ENCODE data around the gene PLA2G4C. TPM values are rescaled to one million over a fixed set of nuclear protein-coding genes. Genes with fewer than 3 reads are reported as not detected.

The PLA2G4C gene
- total and polyA plus RNA-seq, 2 of the 8 experiments (the other 6 are each of a cell fraction or from before 2014, with no cell fraction given), result 14.9 to 20.5 TPM

DNA sequence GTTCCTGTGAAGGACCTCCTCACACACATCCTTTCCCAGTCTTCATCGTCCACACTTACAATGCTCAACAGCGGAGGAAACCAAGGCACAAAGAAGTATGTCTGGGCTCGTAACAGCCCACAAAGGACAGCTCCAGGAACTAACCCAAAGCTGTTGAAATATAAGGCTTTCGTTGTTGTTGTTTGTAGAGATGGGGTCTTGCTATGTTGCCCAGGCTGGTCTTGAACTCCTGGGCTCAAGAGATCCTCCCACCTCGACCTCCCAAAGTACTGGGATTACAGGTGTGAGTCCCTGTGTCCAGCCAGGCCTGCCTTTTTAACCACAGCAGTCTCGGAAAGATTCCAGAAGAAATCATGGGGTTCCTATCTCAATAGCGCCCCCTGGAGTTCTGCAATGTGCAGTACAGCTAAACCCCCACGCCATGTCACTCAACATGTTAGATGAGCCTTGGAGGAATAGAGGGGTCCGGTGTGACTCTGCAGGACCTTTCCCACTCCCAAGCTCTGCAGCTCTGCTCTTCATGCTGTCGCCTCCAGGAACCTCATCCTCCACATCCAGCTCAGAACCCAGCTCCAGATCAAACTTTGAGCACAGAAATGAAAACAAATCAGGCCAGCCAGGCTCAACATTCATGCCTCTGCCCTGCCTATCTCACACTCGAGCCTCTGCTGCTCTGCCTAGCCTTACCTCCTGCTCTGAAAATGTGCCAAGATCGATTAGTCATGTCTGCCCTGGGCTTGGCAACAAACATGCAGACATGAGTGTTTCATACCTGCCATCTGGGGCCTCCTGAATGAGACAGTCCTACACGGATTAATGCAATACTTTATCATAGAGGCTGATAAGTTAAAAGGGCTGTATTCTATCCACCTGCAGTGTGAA, 7.5 kb downstream of the PLA2G4C start:
- POLR2A ChIA-PET (ENCODE audit: partially characterized antibody), result no interaction called here
- TF ChIP-seq, protein P1, sequence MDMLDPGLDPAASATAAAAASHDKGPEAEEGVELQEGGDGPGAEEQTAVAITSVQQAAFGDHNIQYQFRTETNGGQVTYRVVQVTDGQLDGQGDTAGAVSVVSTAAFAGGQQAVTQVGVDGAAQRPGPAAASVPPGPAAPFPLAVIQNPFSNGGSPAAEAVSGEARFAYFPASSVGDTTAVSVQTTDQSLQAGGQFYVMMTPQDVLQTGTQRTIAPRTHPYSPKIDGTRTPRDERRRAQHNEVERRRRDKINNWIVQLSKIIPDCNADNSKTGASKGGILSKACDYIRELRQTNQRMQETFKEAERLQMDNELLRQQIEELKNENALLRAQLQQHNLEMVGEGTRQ (IDR thresholded peaks at IDR 0.05; ENCODE audit: low read length), result no peak
- TF ChIP-seq RFX5 (IDR thresholded peaks at IDR 0.05; ENCODE audit: borderline replicate concordance, low read depth, low read length) (no peak), EGR1 (IDR thresholded peaks at IDR 0.05; ENCODE audit: borderline replicate concordance, low read depth, low read length) (no peak), NRF1 (IDR thresholded peaks at IDR 0.05; ENCODE audit: low read depth, low read length) (no peak), SAP30 (IDR thresholded peaks at IDR 0.05; ENCODE audit: insufficient read depth, insufficient replicate concordance, low read length) (no peak), SIN3A (conservative IDR thresholded peaks at IDR 0.05 in 1 of 2, IDR thresholded peaks at IDR 0.05 in 1 of 2; ENCODE audit: low read depth in 1 of 2, low read length in 2 of 2) (no peak), CHD2 (IDR thresholded peaks at IDR 0.05; ENCODE audit: low read length) (no peak), EP300 (IDR thresholded peaks at IDR 0.05; ENCODE audit: borderline replicate concordance in 1 of 2, low read depth in 2 of 2, low read length in 2 of 2) (no peak), TCF12 (IDR thresholded peaks at IDR 0.05; ENCODE audit: low read depth, low read length) (no peak), PHF8 (conservative IDR thresholded peaks at IDR 0.05; ENCODE audit: low read depth, low read length) (no peak)

More for the DNA sequence above, 7.5 kb downstream of the PLA2G4C start:
- H3K4ac ChIP-seq (replicated peaks; ENCODE audit: insufficient read length, low read depth, low read length), result no peak overlapping the region
- H3K4me3 ChIP-seq (ENCODE audit: extremely low read depth in 1 of 4, insufficient read depth in 2 of 4, low read depth in 3 of 4, low read length in 4 of 4), result peak overlapping the region in 1 of 4 experiments; percentile 26; a peak in 2 of 8 replicates
- no peak overlapping the region for H3K23ac ChIP-seq (ENCODE audit: insufficient read length)
- H3K79me2 ChIP-seq (ENCODE audit: control insufficient read depth in 1 of 2, insufficient read depth in 2 of 2, low read length in 2 of 2), result no peaks in the 10 kb centered on the region
- no peak overlapping the region for H3K27ac ChIP-seq (ENCODE audit: low read depth, low read length)
- no peak overlapping the region for H2BK5ac ChIP-seq (ENCODE audit: low read depth, low read length)
- H4K91ac ChIP-seq (replicated peaks; ENCODE audit: insufficient read length, low read length), result no peak overlapping the region
- H2BK20ac ChIP-seq (ENCODE audit: low read length), result no peak overlapping the region
- H4K20me1 ChIP-seq (replicated peaks in 1 of 2; ENCODE audit: control insufficient read depth in 1 of 2, insufficient read depth in 2 of 2, low read length in 2 of 2), result no peaks in the 10 kb centered on the region
- no peak overlapping the region for H3K56ac ChIP-seq (replicated peaks; ENCODE audit: insufficient read length, low read depth, low read length)
- peak overlapping the region; percentile 86 for H2AFZ ChIP-seq (ENCODE audit: low read length)
- H3K23me2 ChIP-seq (ENCODE audit: low read depth, low read length), result no peaks in the 10 kb centered on the region
- no peaks in the 10 kb centered on the region for H3K27me3 ChIP-seq (replicated peaks in 1 of 4; ENCODE audit: control insufficient read depth in 3 of 4, extremely low read depth in 1 of 4, insufficient read depth in 3 of 4, low read length in 3 of 4)
- H3K79me1 ChIP-seq (ENCODE audit: low read depth, low read length), result no peaks in the 10 kb centered on the region
- H2BK12ac ChIP-seq (ENCODE audit: low read depth, low read length), result no peak overlapping the region; the same call in 1 of the 2 replicates
- no peak overlapping the region for H3K14ac ChIP-seq (ENCODE audit: insufficient read length)
- no peak overlapping the region for H4K8ac ChIP-seq (ENCODE audit: extremely low read depth, insufficient read depth, low read length)
- H3K36me3 ChIP-seq (ENCODE audit: control insufficient read depth in 2 of 4, insufficient read depth in 4 of 4, low read length in 3 of 4), result no peaks in the 10 kb centered on the region
- CTCF ChIA-PET (ENCODE audit: partially characterized antibody), result interaction anchor here (0.5 to 12.5 kb wide), 33 partner anchors 8 to 323 kb away, joined by 3 to 183 read pairs (median 5); no protein-coding TSS in a partner anchor
- H2BK120ac ChIP-seq (replicated peaks; ENCODE audit: low read depth, low read length), result no peak overlapping the region
- no peaks in the 10 kb centered on the region for H3K9me3 ChIP-seq (ENCODE audit: insufficient read depth in 2 of 2, low read depth in 1 of 2, low read length in 1 of 2)
- peak; percentile 65 for FAIRE-seq
- no peak overlapping the region for H3K18ac ChIP-seq (ENCODE audit: extremely low read depth, low read length)
- no peak overlapping the region for H4K5ac ChIP-seq (ENCODE audit: insufficient read length, low read depth, low read length)
- no peak overlapping the region for H3K9ac ChIP-seq (replicated peaks in 1 of 4; ENCODE audit: extremely low read depth in 1 of 4, low read depth in 3 of 4, low read length in 3 of 4)
- H2AK5ac ChIP-seq (ENCODE audit: low read depth, low read length), result no peak overlapping the region
- DNase-seq (ENCODE audit: low read depth in 1 of 2, low spot score in 2 of 2), result peak in 1 of 2 experiments; percentile 85
- H2BK15ac ChIP-seq (ENCODE audit: low read length), result peak overlapping the region; percentile 92; the same call in 1 of the 2 replicates
- peak overlapping the region in 1 of 2 experiments; percentile 32; a peak in 2 of 4 replicates for H3K4me2 ChIP-seq (ENCODE audit: insufficient read depth in 1 of 2, low read depth in 2 of 2, low read length in 2 of 2)
- 60% methylated on average over 13 of the region's 13 CpGs; no CpG with 5 or more reads in 1 of the 2 experiments for WGBS, 2 experiments (ENCODE audit: extremely low coverage in 1 of 2, insufficient coverage in 1 of 2, insufficient read length in 1 of 2, insufficient replicate concordance in 2 of 2, low coverage in 1 of 2, low lambda C conversion rate in 2 of 2, missing lambda C conversion rate in 1 of 2)
- H3K4me1 ChIP-seq (replicated peaks in 1 of 4; ENCODE audit: control insufficient read depth in 3 of 4, insufficient read depth in 4 of 4, low read length in 3 of 4), result no peaks in the 10 kb centered on the region
